ENCODE measurements around the gene EGR2. TPM values are rescaled to one million over a fixed set of nuclear protein-coding genes. Genes with fewer than 3 reads are reported as not detected.
A peak's percentile ranks its signal among the peaks of the same experiment; 100 is the strongest.

The EGR2 gene
- total RNA-seq, 1 donor from 2014 or later, result 1.2 TPM

DNA sequence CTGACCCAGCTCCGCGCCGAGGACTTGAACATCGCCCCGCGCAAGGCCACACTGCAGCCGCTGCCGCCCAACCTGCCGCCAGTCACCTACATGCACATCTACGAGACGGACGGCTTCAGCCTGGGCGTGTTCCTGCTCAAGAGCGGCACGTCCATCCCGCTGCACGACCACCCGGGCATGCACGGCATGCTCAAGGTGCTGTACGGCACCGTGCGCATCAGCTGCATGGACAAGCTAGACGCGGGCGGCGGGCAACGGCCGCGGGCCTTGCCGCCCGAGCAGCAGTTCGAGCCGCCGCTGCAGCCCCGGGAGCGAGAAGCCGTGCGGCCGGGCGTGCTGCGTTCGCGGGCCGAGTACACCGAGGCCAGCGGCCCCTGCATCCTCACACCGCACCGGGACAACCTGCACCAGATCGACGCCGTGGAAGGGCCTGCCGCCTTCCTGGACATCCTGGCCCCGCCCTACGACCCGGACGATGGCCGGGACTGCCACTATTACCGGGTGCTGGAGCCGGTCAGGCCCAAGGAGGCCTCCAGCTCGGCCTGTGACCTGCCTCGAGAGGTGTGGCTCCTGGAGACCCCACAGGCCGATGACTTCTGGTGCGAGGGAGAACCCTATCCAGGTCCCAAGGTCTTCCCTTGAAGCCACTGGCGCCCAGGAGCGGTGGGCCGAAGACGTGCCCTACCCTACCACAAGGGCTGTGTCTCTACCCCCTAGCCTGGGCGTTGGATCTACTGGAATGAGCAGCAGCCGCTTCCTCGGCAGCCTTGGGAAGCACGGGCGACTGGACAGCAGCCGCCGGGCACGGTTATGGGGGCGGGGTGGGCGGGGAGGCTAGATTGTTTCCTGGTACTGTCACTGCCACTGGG, 10.7 kb downstream of the EGR2 start:
- H3K4me3 Mint-ChIP-seq (ENCODE audit: unreplicated experiment), result peak overlapping the region; percentile 92
- H3K9me3 Mint-ChIP-seq (ENCODE audit: unreplicated experiment), result no peaks in the 10 kb centered on the region
- H3K27me3 Mint-ChIP-seq (ENCODE audit: unreplicated experiment), result peaks cover 14% of the 10 kb centered on the region
- peak; percentile 52 for DNase-seq (ENCODE audit: low spot score)
- H3K36me3 Mint-ChIP-seq (ENCODE audit: low read depth, unreplicated experiment), result no peaks in the 10 kb centered on the region
- TF ChIP-seq, protein P1, sequence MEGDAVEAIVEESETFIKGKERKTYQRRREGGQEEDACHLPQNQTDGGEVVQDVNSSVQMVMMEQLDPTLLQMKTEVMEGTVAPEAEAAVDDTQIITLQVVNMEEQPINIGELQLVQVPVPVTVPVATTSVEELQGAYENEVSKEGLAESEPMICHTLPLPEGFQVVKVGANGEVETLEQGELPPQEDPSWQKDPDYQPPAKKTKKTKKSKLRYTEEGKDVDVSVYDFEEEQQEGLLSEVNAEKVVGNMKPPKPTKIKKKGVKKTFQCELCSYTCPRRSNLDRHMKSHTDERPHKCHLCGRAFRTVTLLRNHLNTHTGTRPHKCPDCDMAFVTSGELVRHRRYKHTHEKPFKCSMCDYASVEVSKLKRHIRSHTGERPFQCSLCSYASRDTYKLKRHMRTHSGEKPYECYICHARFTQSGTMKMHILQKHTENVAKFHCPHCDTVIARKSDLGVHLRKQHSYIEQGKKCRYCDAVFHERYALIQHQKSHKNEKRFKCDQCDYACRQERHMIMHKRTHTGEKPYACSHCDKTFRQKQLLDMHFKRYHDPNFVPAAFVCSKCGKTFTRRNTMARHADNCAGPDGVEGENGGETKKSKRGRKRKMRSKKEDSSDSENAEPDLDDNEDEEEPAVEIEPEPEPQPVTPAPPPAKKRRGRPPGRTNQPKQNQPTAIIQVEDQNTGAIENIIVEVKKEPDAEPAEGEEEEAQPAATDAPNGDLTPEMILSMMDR (IDR thresholded peaks at IDR 0.05; ENCODE audit: unreplicated experiment), result no peak
- H3K27ac Mint-ChIP-seq (ENCODE audit: unreplicated experiment), result peak overlapping the region; percentile 67
- H3K4me1 Mint-ChIP-seq (ENCODE audit: unreplicated experiment), result peaks cover 24% of the 10 kb centered on the region

DNA sequence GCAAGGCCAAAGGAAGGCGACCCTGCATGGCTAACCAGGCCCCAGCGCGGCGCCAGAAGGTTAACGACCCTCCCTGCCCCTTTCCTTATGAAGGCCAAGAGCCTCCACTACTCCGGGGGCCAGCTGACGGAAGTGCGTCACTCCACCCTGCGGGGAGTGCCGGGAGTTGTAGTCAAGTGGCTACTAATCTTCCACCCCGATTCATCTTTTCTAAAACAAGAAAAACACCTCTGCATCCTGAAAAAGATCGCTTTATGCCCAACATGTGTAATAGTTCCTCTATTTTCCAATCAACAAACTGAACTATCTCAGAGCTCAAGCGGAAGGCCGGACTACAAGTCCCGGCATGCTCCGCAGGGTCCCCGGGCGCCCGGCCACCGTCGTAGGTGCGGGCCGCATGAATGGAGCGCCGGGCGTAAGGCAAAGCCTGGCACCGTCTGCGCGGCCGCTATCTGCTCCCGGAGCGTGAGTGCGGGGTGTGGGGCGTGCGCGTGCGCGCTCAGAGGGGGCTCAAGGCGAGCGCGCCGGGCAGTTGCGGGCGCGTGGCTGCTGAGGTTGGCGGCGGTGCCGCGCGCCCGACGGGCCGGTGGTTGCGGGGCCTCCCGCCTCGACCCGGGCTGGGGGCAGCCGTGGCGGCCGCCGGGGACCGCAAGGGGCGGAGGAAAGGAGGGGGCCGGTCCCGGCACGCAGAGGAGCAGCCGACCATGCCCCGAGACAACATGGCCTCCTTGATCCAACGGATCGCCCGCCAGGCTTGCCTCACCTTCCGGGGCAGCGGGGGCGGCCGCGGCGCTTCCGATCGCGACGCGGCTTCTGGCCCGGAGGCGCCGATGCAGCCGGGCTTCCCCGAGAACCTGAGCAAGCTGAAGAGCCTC, 11.6 kb downstream of the EGR2 start, which contains the start of gene ADO:
Gene ADO, plus strand, starts transcription at position 365 of the 875 bp plus-strand sequence. Its CDS starts 340 bp downstream, at position 705.
- Mint-ChIP-seq H3K36me3 (ENCODE audit: low read depth, unreplicated experiment) (no peaks in the 10 kb centered on the region), H3K4me1 (ENCODE audit: unreplicated experiment) (peaks cover 24% of the 10 kb centered on the region), H3K27me3 (ENCODE audit: unreplicated experiment) (peaks cover 14% of the 10 kb centered on the region), H3K9me3 (ENCODE audit: unreplicated experiment) (no peaks in the 10 kb centered on the region), H3K4me3 (ENCODE audit: unreplicated experiment) (peak within 1 kb of the TSS; percentile 96), H3K27ac (ENCODE audit: unreplicated experiment) (peak within 1 kb of the TSS; percentile 97)
- DNase-seq (ENCODE audit: low spot score), result peak; percentile 72
- TF ChIP-seq, protein P1 (IDR thresholded peaks at IDR 0.05; ENCODE audit: unreplicated experiment), result peak; percentile 17

DNA sequence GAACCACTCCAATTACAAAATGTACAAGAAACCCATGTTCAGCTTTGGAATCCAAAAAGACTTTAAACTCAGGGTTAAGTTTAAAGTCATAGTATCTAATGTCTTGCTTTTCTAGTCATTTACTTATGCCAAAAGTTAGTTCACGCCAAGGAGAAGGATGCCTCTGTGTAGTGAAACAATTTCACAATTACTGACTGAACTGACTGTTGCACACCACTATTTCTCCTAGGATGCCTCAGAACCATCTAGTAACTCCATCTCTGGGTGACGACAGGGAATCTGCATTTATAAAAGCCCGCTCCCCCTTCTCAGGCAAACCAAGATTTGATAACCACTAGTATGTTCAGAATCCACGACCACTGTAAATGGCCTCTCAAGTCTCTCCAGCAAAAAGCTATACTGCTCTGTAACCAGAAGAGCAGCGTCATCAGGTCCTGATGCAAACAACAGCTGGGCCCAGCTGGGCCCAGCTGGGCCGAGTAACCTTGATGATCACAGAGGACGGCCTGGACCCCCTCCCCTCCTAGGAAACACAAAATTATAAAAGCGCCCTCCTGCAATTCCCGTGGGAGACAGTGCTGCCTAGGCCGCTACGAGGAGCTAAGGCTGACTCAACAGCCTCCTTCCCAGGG, 12.3 kb downstream of the EGR2 start:
- H3K27ac Mint-ChIP-seq (ENCODE audit: unreplicated experiment), result peak overlapping the region; percentile 97
- peaks cover 24% of the 10 kb centered on the region for H3K4me1 Mint-ChIP-seq (ENCODE audit: unreplicated experiment)
- H3K9me3 Mint-ChIP-seq (ENCODE audit: unreplicated experiment), result no peaks in the 10 kb centered on the region

DNA sequence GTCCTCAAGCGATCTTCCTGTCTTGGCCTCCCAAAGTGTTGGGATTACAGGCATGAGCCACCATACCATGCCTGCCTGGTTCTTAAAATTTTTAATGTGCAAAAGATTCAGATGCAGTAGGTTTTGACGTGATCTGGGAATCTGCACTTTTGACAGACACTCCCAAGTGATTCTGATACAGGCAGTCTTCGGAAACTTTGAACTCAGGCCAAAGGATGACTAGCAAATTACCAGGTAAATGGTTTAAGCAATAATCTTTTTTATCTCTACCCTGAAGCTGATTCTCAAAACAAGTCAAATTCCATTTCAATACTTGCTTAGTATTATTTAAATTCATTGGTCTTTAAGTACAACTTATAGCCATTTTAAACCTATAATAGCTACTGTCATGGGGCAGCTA, 14.3 kb downstream of the EGR2 start:
- Mint-ChIP-seq H3K27me3 (ENCODE audit: unreplicated experiment) (peaks cover 14% of the 10 kb centered on the region), H3K9me3 (ENCODE audit: unreplicated experiment) (no peaks in the 10 kb centered on the region), H3K4me1 (ENCODE audit: unreplicated experiment) (peaks cover 17% of the 10 kb centered on the region), H3K4me3 (ENCODE audit: unreplicated experiment) (no peak overlapping the region), H3K27ac (ENCODE audit: unreplicated experiment) (no peak overlapping the region), H3K36me3 (ENCODE audit: low read depth, unreplicated experiment) (no peaks in the 10 kb centered on the region)
- no peak for DNase-seq (ENCODE audit: low spot score)
- TF ChIP-seq, protein P1 (IDR thresholded peaks at IDR 0.05; ENCODE audit: unreplicated experiment), result no peak

More for the DNA sequence above, 12.3 kb downstream of the EGR2 start:
- Mint-ChIP-seq H3K4me3 (ENCODE audit: unreplicated experiment) (peak overlapping the region; percentile 96), H3K36me3 (ENCODE audit: low read depth, unreplicated experiment) (no peaks in the 10 kb centered on the region), H3K27me3 (ENCODE audit: unreplicated experiment) (peaks cover 14% of the 10 kb centered on the region)
- DNase-seq (ENCODE audit: low spot score), result no peak
- TF ChIP-seq, protein P1 (IDR thresholded peaks at IDR 0.05; ENCODE audit: unreplicated experiment), result no peak
